RWPE2 (cell line): ENCODE results near the gene KCND2.

Experiments
- ATAC-seq: fragments of 200-7000 bp; cut with Tn5 transposase; 3 replicates; pipeline ENCODE4 v1.9.1; 2021; ENCODE audit warnings: low read depth
- DNase-seq: peaks from one replicate; pipeline ENCODE4 v3.0.0-alpha.2; 2020; ENCODE audit warnings: low spot score
- H3K27ac ChIP-seq: fragments of 450-650 bp; 2 replicates; pipeline ENCODE4 v1.5.1; 2017; ENCODE audit warnings: mild to moderate bottlenecking; ENCODE audit not compliant: poor library complexity, severe bottlenecking
- H3K27me3 ChIP-seq: fragments of 250-450 bp; sonication (Bioruptor Pico); 2 replicates; pipeline ENCODE4 v1.5.1; 2021; ENCODE audit warnings: mild to moderate bottlenecking, moderate library complexity; ENCODE audit not compliant: insufficient read depth, poor library complexity, severe bottlenecking
- H3K36me3 ChIP-seq: fragments of 250-450 bp; sonication (Bioruptor Pico); 2 replicates; pipeline ENCODE4 v1.5.1; 2020; ENCODE audit warnings: low read depth, mild to moderate bottlenecking, moderate library complexity
- H3K4me1 ChIP-seq: fragments of 250-450 bp; sonication (Bioruptor Pico); 2 replicates; pipeline ENCODE4 v1.5.1; 2021; ENCODE audit warnings: mild to moderate bottlenecking, moderate library complexity; ENCODE audit not compliant: insufficient read depth, poor library complexity, severe bottlenecking
- H3K4me3 ChIP-seq: fragments of 250-450 bp; sonication (Bioruptor Pico); 2 replicates; pipeline ENCODE4 v1.5.1; 2021; ENCODE audit warnings: mild to moderate bottlenecking, moderate library complexity; ENCODE audit not compliant: severe bottlenecking
- H3K9me3 ChIP-seq: fragments of 250-450 bp; sonication (Bioruptor Pico); 2 replicates; pipeline ENCODE4 v1.5.1; 2021; ENCODE audit warnings: mild to moderate bottlenecking, moderate library complexity; ENCODE audit not compliant: severe bottlenecking
- CTCF ChIP-seq: fragments of 450-650 bp; IDR thresholded peaks from one replicate; pipeline ENCODE4 v1.5.1; 2017; ENCODE audit warnings: mild to moderate bottlenecking, moderate library complexity; ENCODE audit not compliant: poor library complexity, severe bottlenecking

The KCND2 gene

GRCh38 chr7:120783273-120783672 lies 510.3 kb downstream of the KCND2 start:
- H3K4me3 ChIP-seq: no peak overlapping the region
- no peak for TF ChIP-seq CTCF
- H3K4me1 ChIP-seq: no peaks in the 10 kb centered on the region
- DNase-seq: no peak
- no peak overlapping the region for H3K27ac ChIP-seq
- H3K9me3 ChIP-seq: no peaks in the 10 kb centered on the region
- H3K27me3 ChIP-seq: no peaks in the 10 kb centered on the region
- H3K36me3 ChIP-seq: no peaks in the 10 kb centered on the region
- no peak for ATAC-seq

GRCh38 chr7:120783721-120784120 lies 510.7 kb downstream of the KCND2 start:
- Histone ChIP-seq H3K27me3 (no peaks in the 10 kb centered on the region), H3K27ac (no peak overlapping the region), H3K4me3 (no peak overlapping the region), H3K9me3 (no peaks in the 10 kb centered on the region), H3K36me3 (no peaks in the 10 kb centered on the region), H3K4me1 (no peaks in the 10 kb centered on the region)
- DNase-seq (no peak), ATAC-seq (no peak)
- no peak for TF ChIP-seq CTCF

GRCh38 chr7:120785095-120785494 lies 512.1 kb downstream of the KCND2 start:
- Histone ChIP-seq H3K27ac (no peak overlapping the region), H3K27me3 (no peaks in the 10 kb centered on the region), H3K4me3 (no peak overlapping the region), H3K4me1 (no peaks in the 10 kb centered on the region), H3K36me3 (no peaks in the 10 kb centered on the region), H3K9me3 (no peaks in the 10 kb centered on the region)
- ATAC-seq (no peak), DNase-seq (no peak)
- TF ChIP-seq CTCF: no peak

- Histone ChIP-seq H3K9me3 (no peaks in the 10 kb centered on the region), H3K27ac (no peak overlapping the region), H3K4me1 (peaks cover 7% of the 10 kb centered on the region), H3K36me3 (no peaks in the 10 kb centered on the region), H3K27me3 (no peaks in the 10 kb centered on the region), H3K4me3 (no peak overlapping the region)
- peak; percentile 69 for TF ChIP-seq CTCF
- ATAC-seq (peak; percentile 73), DNase-seq (no peak)
Observed at GRCh38 chr7:120792091-120792860, 519.3 kb downstream of the KCND2 start.

GRCh38 chr7:120792861-120793130 lies 519.8 kb downstream of the KCND2 start:
- Histone ChIP-seq H3K9me3 (no peaks in the 10 kb centered on the region), H3K4me1 (peaks cover 7% of the 10 kb centered on the region), H3K27me3 (no peaks in the 10 kb centered on the region), H3K27ac (no peak overlapping the region), H3K4me3 (no peak overlapping the region), H3K36me3 (no peaks in the 10 kb centered on the region)
- TF ChIP-seq CTCF: no peak
- ATAC-seq: no peak
- no peak for DNase-seq
